H1 (cell line): ENCODE data around the gene MSI2. TPM values are rescaled to one million over a fixed set of nuclear protein-coding genes. Genes with fewer than 3 reads are reported as not detected.

Experiments
- CEBPB ChIP-seq: IDR thresholded peaks from 2 replicates; pipeline ENCODE4 v1.6.1; 2012; ENCODE audit warnings: low read depth, low read length
- EGR1 ChIP-seq: IDR thresholded peaks from 2 replicates; pipeline ENCODE4 v1.6.1; 2011; ENCODE audit warnings: low read depth, low read length, borderline replicate concordance
- HDAC6 ChIP-seq: IDR thresholded peaks from one replicate; pipeline ENCODE4 v1.7.1; 2012; ENCODE audit warnings: low read depth, mild to moderate bottlenecking, inconsistent platforms, low read length, moderate library complexity
- KDM5A ChIP-seq: fragments of 200-600 bp; IDR thresholded peaks from 2 replicates; pipeline ENCODE4 v1.7.1; 2012; ENCODE audit warnings: mild to moderate bottlenecking, low read length, inconsistent platforms, mixed read lengths
- NANOG ChIP-seq: IDR thresholded peaks from 2 replicates; pipeline ENCODE4 v1.6.1; 2011; ENCODE audit warnings: low read length, low read depth, mild to moderate bottlenecking, inconsistent platforms; ENCODE audit not compliant: insufficient read depth, poor library complexity, severe bottlenecking
- PHF8 ChIP-seq: fragments of 200-600 bp; sonication (generic); conservative IDR thresholded peaks from 2 replicates; pipeline ENCODE4 v1.7.1; 2012; ENCODE audit warnings: low read depth, mild to moderate bottlenecking, inconsistent platforms, low read length, moderate library complexity
- RNF2 ChIP-seq: fragments of 200-900, 300-1000 bp; sonication (generic); IDR thresholded peaks from 2 replicates; pipeline ENCODE4 v1.7.1; 2016; ENCODE audit warnings: borderline replicate concordance, low read depth, mild to moderate bottlenecking, antibody characterized with exemption, low read length; ENCODE audit not compliant: poor library complexity, severe bottlenecking; ENCODE audit errors: missing control alignments
- RXRA ChIP-seq: IDR thresholded peaks from 2 replicates; pipeline ENCODE4 v1.6.1; 2011; ENCODE audit warnings: low read depth, mild to moderate bottlenecking, low read length, moderate library complexity; ENCODE audit not compliant: insufficient read depth
- TAF7 ChIP-seq: optimal IDR thresholded peaks from 2 replicates; pipeline ENCODE3; 2011; ENCODE audit warnings: low read depth, mild to moderate bottlenecking, inconsistent platforms, low read length, moderate library complexity, borderline replicate concordance
- polyA plus RNA-seq, 7 experiments: library from polyadenylated mRNA; depleted of rRNA in 3 of 7; stranded (reverse) in 5 of 7; unstranded in 2 of 7; fragments of >200 nt in 5 of 7; fragments of 200-250 nt in 2 of 7; gene quantifications; 1 replicate in 5 of 7; 2 replicates in 1 of 7; 4 replicates in 1 of 7; pipeline versions ENCODE4 v1.2.1 to v1.2.3, GENCODE V29; 2011 to 2013; ENCODE audit warnings: missing spikeins in 2 of 7, mixed read lengths in 2 of 7
- total RNA-seq: library from RNA; stranded (reverse); fragmentation: NEBNext Ultra II Directional; extraction: Animal tissue kit (Norgen Biotek cat#: 25700); gene quantifications from 2 replicates; pipeline ENCODE4 v1.2.1, GENCODE V29; 2021
- TF ChIP-seq, protein P1 (sequence below): fragments of 300-600 bp; sonication (generic); IDR thresholded peaks from 2 replicates; pipeline ENCODE4 v1.7.1; 2012; ENCODE audit warnings: low read length, moderate library complexity, mild to moderate bottlenecking, inconsistent platforms; ENCODE audit not compliant: insufficient replicate concordance
- TF ChIP-seq, protein P2 (sequence below): IDR thresholded peaks from 2 replicates; pipeline ENCODE4 v1.6.1; 2011; ENCODE audit warnings: low read depth, mild to moderate bottlenecking, low read length; ENCODE audit not compliant: insufficient read depth

The MSI2 gene
- total and polyA plus RNA-seq, 2 of the 8 experiments (the other 6 are each of a cell fraction or from before 2014, with no cell fraction given): 36.7 to 80.6 TPM

DNA sequence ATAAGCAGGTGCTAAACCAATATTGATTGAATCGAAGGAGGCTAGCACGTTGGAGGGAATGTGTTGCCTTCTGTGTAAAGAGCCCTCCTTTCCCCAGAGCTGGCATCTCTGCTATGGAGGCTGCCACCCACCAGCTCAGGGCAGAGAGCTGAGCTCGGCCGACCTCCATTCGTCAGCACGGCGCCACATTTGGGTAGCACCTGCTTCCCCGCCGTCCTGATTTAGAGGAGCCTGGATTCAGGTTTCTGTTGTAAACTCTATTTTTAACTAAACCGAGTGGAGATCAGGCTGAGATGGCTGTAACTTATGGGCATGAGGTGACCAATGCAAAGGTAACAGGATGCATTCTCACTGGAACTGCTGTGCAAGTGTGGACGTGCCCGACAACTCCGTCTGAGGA lies 316.3 kb downstream of the MSI2 start (continued):
- TF ChIP-seq, protein P1, sequence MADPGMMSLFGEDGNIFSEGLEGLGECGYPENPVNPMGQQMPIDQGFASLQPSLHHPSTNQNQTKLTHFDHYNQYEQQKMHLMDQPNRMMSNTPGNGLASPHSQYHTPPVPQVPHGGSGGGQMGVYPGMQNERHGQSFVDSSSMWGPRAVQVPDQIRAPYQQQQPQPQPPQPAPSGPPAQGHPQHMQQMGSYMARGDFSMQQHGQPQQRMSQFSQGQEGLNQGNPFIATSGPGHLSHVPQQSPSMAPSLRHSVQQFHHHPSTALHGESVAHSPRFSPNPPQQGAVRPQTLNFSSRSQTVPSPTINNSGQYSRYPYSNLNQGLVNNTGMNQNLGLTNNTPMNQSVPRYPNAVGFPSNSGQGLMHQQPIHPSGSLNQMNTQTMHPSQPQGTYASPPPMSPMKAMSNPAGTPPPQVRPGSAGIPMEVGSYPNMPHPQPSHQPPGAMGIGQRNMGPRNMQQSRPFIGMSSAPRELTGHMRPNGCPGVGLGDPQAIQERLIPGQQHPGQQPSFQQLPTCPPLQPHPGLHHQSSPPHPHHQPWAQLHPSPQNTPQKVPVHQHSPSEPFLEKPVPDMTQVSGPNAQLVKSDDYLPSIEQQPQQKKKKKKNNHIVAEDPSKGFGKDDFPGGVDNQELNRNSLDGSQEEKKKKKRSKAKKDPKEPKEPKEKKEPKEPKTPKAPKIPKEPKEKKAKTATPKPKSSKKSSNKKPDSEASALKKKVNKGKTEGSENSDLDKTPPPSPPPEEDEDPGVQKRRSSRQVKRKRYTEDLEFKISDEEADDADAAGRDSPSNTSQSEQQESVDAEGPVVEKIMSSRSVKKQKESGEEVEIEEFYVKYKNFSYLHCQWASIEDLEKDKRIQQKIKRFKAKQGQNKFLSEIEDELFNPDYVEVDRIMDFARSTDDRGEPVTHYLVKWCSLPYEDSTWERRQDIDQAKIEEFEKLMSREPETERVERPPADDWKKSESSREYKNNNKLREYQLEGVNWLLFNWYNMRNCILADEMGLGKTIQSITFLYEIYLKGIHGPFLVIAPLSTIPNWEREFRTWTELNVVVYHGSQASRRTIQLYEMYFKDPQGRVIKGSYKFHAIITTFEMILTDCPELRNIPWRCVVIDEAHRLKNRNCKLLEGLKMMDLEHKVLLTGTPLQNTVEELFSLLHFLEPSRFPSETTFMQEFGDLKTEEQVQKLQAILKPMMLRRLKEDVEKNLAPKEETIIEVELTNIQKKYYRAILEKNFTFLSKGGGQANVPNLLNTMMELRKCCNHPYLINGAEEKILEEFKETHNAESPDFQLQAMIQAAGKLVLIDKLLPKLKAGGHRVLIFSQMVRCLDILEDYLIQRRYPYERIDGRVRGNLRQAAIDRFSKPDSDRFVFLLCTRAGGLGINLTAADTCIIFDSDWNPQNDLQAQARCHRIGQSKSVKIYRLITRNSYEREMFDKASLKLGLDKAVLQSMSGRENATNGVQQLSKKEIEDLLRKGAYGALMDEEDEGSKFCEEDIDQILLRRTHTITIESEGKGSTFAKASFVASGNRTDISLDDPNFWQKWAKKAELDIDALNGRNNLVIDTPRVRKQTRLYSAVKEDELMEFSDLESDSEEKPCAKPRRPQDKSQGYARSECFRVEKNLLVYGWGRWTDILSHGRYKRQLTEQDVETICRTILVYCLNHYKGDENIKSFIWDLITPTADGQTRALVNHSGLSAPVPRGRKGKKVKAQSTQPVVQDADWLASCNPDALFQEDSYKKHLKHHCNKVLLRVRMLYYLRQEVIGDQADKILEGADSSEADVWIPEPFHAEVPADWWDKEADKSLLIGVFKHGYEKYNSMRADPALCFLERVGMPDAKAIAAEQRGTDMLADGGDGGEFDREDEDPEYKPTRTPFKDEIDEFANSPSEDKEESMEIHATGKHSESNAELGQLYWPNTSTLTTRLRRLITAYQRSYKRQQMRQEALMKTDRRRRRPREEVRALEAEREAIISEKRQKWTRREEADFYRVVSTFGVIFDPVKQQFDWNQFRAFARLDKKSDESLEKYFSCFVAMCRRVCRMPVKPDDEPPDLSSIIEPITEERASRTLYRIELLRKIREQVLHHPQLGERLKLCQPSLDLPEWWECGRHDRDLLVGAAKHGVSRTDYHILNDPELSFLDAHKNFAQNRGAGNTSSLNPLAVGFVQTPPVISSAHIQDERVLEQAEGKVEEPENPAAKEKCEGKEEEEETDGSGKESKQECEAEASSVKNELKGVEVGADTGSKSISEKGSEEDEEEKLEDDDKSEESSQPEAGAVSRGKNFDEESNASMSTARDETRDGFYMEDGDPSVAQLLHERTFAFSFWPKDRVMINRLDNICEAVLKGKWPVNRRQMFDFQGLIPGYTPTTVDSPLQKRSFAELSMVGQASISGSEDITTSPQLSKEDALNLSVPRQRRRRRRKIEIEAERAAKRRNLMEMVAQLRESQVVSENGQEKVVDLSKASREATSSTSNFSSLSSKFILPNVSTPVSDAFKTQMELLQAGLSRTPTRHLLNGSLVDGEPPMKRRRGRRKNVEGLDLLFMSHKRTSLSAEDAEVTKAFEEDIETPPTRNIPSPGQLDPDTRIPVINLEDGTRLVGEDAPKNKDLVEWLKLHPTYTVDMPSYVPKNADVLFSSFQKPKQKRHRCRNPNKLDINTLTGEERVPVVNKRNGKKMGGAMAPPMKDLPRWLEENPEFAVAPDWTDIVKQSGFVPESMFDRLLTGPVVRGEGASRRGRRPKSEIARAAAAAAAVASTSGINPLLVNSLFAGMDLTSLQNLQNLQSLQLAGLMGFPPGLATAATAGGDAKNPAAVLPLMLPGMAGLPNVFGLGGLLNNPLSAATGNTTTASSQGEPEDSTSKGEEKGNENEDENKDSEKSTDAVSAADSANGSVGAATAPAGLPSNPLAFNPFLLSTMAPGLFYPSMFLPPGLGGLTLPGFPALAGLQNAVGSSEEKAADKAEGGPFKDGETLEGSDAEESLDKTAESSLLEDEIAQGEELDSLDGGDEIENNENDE: no peak
- TF ChIP-seq RXRA: no peak
- TF ChIP-seq EGR1: no peak
- no peak for TF ChIP-seq CEBPB
- TF ChIP-seq KDM5A: no peak
- TF ChIP-seq, protein P2, sequence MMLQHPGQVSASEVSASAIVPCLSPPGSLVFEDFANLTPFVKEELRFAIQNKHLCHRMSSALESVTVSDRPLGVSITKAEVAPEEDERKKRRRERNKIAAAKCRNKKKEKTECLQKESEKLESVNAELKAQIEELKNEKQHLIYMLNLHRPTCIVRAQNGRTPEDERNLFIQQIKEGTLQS: no peak
- TF ChIP-seq RNF2: no peak
- no peak for TF ChIP-seq NANOG
- no peak for TF ChIP-seq TAF7
- no peak for TF ChIP-seq PHF8
- no peak for TF ChIP-seq HDAC6
